Transverse colon (tissue), 4 donors: Measurements from ENCODE around the gene CFAP157. TPM values are rescaled to one million over a fixed set of nuclear protein-coding genes. Genes with fewer than 3 reads are reported as not detected.

Experiments
- DNase-seq: peaks from one replicate; pipeline ENCODE4 v3.0.0-alpha.2; 2019
- H3K27ac ChIP-seq, 4 donors: fragments of 200-600 bp; sonication (generic); 2 replicates each; pipeline ENCODE4 v1.5.1; 2016 to 2018; ENCODE audit warnings: inconsistent platforms in 4 of 4
- H3K27me3 ChIP-seq: fragments of 200-600 bp; sonication (generic); 2 replicates; pipeline ENCODE4 v1.5.1; 2017; ENCODE audit warnings: inconsistent platforms
- H3K36me3 ChIP-seq, 4 donors: fragments of 200-600 bp; sonication (generic); 2 replicates each; pipeline ENCODE4 v1.5.1; 2017 to 2019; ENCODE audit warnings: inconsistent platforms in 4 of 4
- H3K4me1 ChIP-seq, 4 donors: fragments of 200-600 bp; sonication (generic); 2 replicates each; pipeline ENCODE4 v1.5.1; 2017 to 2020; ENCODE audit warnings: inconsistent platforms in 4 of 4
- H3K4me3 ChIP-seq, 4 donors: fragments of 200-600 bp; sonication (generic); 1 replicate in 1 of 4; 2 replicates in 3 of 4; pipeline versions ENCODE4 v1.5.1 to v1.6.1; 2017 to 2019; ENCODE audit warnings: inconsistent platforms in 4 of 4
- H3K9me3 ChIP-seq, 2 donors: fragments of 200-600 bp; sonication (generic); 2 replicates each; pipeline ENCODE4 v1.5.1; 2017 to 2019; ENCODE audit warnings: inconsistent platforms in 2 of 2
- CTCF ChIP-seq, 5 experiments: fragments of 200-600 bp in 3 of 5; fragments of 450-650 bp in 2 of 5; sonication (generic) in 3 of 5; IDR thresholded peaks; 1 replicate in 2 of 5; 2 replicates in 3 of 5; pipeline ENCODE4 v1.5.1; 2016 to 2017; ENCODE audit warnings: antibody characterized with exemption in 5 of 5, inconsistent platforms in 3 of 5, mild to moderate bottlenecking in 2 of 5, moderate library complexity in 1 of 5
- EP300 ChIP-seq: sonication (generic); formaldehyde crosslinking; IDR thresholded peaks from one replicate; pipeline ENCODE4 v1.6.1; 2017; ENCODE audit warnings: antibody characterized with exemption, low read depth
- POLR2A ChIP-seq: fragments of 450-650 bp; IDR thresholded peaks from one replicate; pipeline ENCODE4 v1.6.1; 2016; ENCODE audit warnings: antibody characterized with exemption, mild to moderate bottlenecking, moderate library complexity
- POLR2AphosphoS5 ChIP-seq, 3 donors: sonication (generic); formaldehyde crosslinking; IDR thresholded peaks; one replicate each; pipeline ENCODE4 v1.6.1; 2016; ENCODE audit warnings: antibody characterized with exemption in 3 of 3
- WGBS, 2 donors: methylation state at CpG; one replicate each; pipeline ENCODE4 v1.1.5; 2018; ENCODE audit warnings: low coverage in 1 of 2; 5-methylcytosine and 5-hydroxymethylcytosine counted together
- in situ Hi-C, 4 donors: fragments of 200-750 bp; cut with MboI; loops; one replicate each; pipeline versions ENCODE4 v1.15.0 to v1.15.1; 2017; ENCODE audit warnings: low sequenced_read_pairs in 3 of 4, low pct_ligation_motif_present in 1 of 4, low pct_unique_long_range_greater_than_20kb in 1 of 4
- intact Hi-C: fragments of 100-400 bp; cut with DNase I; formaldehyde crosslinking; loops from one replicate; pipeline ENCODE4 v1.15.1; 2023; ENCODE audit warnings: low total_unique reads
- total RNA-seq, 4 donors: library from RNA; depleted of rRNA; stranded (reverse); fragments of >200 nt; gene quantifications; one replicate each; pipeline ENCODE4 v1.1.0, GENCODE V29; 2016

Gene CFAP157
- total RNA-seq, 4 donors from 2014 or later = not detected

- in situ Hi-C loops = no loop called here
- Histone ChIP-seq H3K27ac (no peak overlapping the region), H3K4me1 (no peaks in the 10 kb centered on the region), H3K4me3 (no peak overlapping the region), H3K27me3 (no peaks in the 10 kb centered on the region), H3K36me3 (no peaks in the 10 kb centered on the region), H3K9me3 (no peaks in the 10 kb centered on the region)
- no peak for DNase-seq
- intact Hi-C loops = no loop called here
- 90 to 100% methylated on average over 1 to 7 of the region's 7 CpGs for WGBS, 2 donors
- TF ChIP-seq POLR2AphosphoS5 (IDR thresholded peaks at IDR 0.05) = no peak
- no peak for TF ChIP-seq CTCF (IDR thresholded peaks at IDR 0.05)
- no peak for TF ChIP-seq EP300
Measured at GRCh38 chr9:127673234-127673633, 33.6 kb upstream of the CFAP157 start.

GRCh38 chr9:127676638-127677037, 30.1 kb upstream of the CFAP157 start:
- no peak for DNase-seq
- intact Hi-C loops (no loop called here), in situ Hi-C loops (no loop called here)
- TF ChIP-seq POLR2AphosphoS5 (IDR thresholded peaks at IDR 0.05) (no peak), CTCF (IDR thresholded peaks at IDR 0.05) (no peak), POLR2A (no peak), EP300 (no peak)
- H3K27ac ChIP-seq = no peak overlapping the region
- no peaks in the 10 kb centered on the region for H3K36me3 ChIP-seq
- H3K4me1 ChIP-seq = no peaks in the 10 kb centered on the region
- no peaks in the 10 kb centered on the region for H3K27me3 ChIP-seq
- H3K9me3 ChIP-seq = no peaks in the 10 kb centered on the region
- WGBS, 2 donors = 89% methylated on average over 12 of the region's 12 CpGs; no CpG with 5 or more reads in 1 of the 2 donors
- no peak overlapping the region for H3K4me3 ChIP-seq

- no peaks in the 10 kb centered on the region for H3K9me3 ChIP-seq
- 71 to 77% methylated on average over 2 of the region's 2 CpGs for WGBS, 2 donors
- TF ChIP-seq CTCF (IDR thresholded peaks at IDR 0.05) = no peak
- H3K4me3 ChIP-seq = no peak overlapping the region
- no peak for DNase-seq
- in situ Hi-C loops = no loop called here
- H3K27me3 ChIP-seq = no peaks in the 10 kb centered on the region
- no peaks in the 10 kb centered on the region for H3K36me3 ChIP-seq
- H3K27ac ChIP-seq = no peak overlapping the region
- H3K4me1 ChIP-seq = no peaks in the 10 kb centered on the region
- intact Hi-C loops = no loop called here
Measured at GRCh38 chr9:127679506-127679905, 27.3 kb upstream of the CFAP157 start.

- Histone ChIP-seq H3K4me3 (no peak overlapping the region), H3K27me3 (no peaks in the 10 kb centered on the region), H3K27ac (no peak overlapping the region), H3K9me3 (no peaks in the 10 kb centered on the region), H3K36me3 (no peaks in the 10 kb centered on the region), H3K4me1 (no peaks in the 10 kb centered on the region)
- in situ Hi-C loops (no loop called here), intact Hi-C loops (no loop called here)
- DNase-seq = no peak
- TF ChIP-seq EP300 (no peak), CTCF (IDR thresholded peaks at IDR 0.05) (no peak), POLR2AphosphoS5 (IDR thresholded peaks at IDR 0.05) (no peak), POLR2A (no peak)
- 90 to 100% methylated on average over 3 to 11 of the region's 11 CpGs for WGBS, 2 donors
Measured at GRCh38 chr9:127680226-127680625, 26.6 kb upstream of the CFAP157 start.
